ENCODE data around the gene SCNM1. TPM values are rescaled to one million over a fixed set of nuclear protein-coding genes. Genes with fewer than 3 reads are reported as not detected.

Gene SCNM1
- total and polyA plus RNA-seq, 4 donors, result 4.8 to 14.3 (median 10.5) TPM

GRCh38 chr1:151131701-151132334 lies 34.1 kb upstream of the SCNM1 start:
- peak overlapping the region in 1 of 2 donors; percentile 11 for H3K9ac ChIP-seq (ENCODE audit: low read depth in 1 of 2, low read length in 2 of 2)
- H3K27ac ChIP-seq (ENCODE audit: low read depth in 1 of 2, low read length in 2 of 2), result no peak overlapping the region
- TF ChIP-seq RXRA (IDR thresholded peaks at IDR 0.05) (no peak), REST (IDR thresholded peaks at IDR 0.05) (no peak), NR2F2 (IDR thresholded peaks at IDR 0.05) (no peak), HNF4G (IDR thresholded peaks at IDR 0.05) (no peak), ZBTB33 (IDR thresholded peaks at IDR 0.05) (no peak), TAF1 (conservative IDR thresholded peaks at IDR 0.05) (no peak), EGR1 (IDR thresholded peaks at IDR 0.05; ENCODE audit: low read depth in 2 of 2) (no peak), CTCF (IDR thresholded peaks at IDR 0.05; ENCODE audit: low read depth, low read length, missing input control) (no peak), FOXA2 (IDR thresholded peaks at IDR 0.05) (no peak), ATF3 (IDR thresholded peaks at IDR 0.05) (no peak), YY1 (IDR thresholded peaks at IDR 0.05) (no peak), HNF4A (conservative IDR thresholded peaks at IDR 0.05) (no peak), MAX (IDR thresholded peaks at IDR 0.05) (no peak), JUND (IDR thresholded peaks at IDR 0.05) (no peak)
- peak overlapping the region in 1 of 3 donors; percentile 31 for H3K4me3 ChIP-seq (ENCODE audit: low read depth in 1 of 3, low read length in 3 of 3)
- H3K36me3 ChIP-seq (ENCODE audit: control insufficient read depth in 4 of 4, insufficient read depth in 3 of 4, low read depth in 1 of 4, low read length in 3 of 4), result peaks cover 0 to 10% (median 4%) of the 10 kb centered on the region in 4 donors
- DNase-seq (ENCODE audit: low spot score), result no peak
- WGBS, result 47% methylated on average over 39 of the region's 39 CpGs
- H3K9me3 ChIP-seq (ENCODE audit: control insufficient read depth in 4 of 4, low read length in 3 of 4), result no peaks in the 10 kb centered on the region
- H3K27me3 ChIP-seq (ENCODE audit: control insufficient read depth in 4 of 4, insufficient read depth in 4 of 4, low read length in 3 of 4), result no peaks in the 10 kb centered on the region
- H3K4me1 ChIP-seq (ENCODE audit: control insufficient read depth in 4 of 4, insufficient read depth in 4 of 4, low read length in 3 of 4), result no peaks in the 10 kb centered on the region

Data from liver (tissue), 9 donors.